GM18907 (cell line): Measurements from ENCODE around the gene ADAMTS2.

Experiments used
- ATAC-seq: cut with Tn5 transposase; IDR thresholded peaks from one replicate; pipeline ENCODE4 v1.9.1; 2021; ENCODE audit warnings: mild to moderate bottlenecking, moderate library complexity; ENCODE audit not compliant: unreplicated experiment

ADAMTS2 gene

DNA sequence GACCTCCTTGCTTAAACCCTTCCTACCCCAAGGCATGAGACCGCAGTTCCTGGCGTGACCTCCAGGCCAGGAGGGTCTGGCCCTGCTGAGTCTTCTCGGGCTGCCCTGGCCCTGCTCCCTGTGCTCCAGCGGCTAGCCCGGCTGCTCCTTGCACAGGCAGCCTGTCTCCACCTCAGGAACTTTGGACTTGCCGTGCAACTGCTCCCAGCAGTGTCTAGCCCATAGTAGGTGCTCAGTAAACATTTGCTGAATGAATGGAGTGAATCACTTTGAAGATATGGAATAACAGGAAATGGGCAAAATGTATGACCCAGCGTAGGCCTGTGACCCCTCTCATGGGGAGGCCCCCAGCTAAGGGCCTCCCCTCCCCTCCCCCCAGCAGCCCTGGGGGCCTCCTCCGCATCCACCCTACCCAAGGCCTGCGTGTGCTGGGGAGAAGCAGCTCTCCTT is 158.0 kb downstream of the ADAMTS2 start:
- no peak for ATAC-seq

- ATAC-seq: no peak
These were observed 158.5 kb downstream of the ADAMTS2 start for GRCh38 chr5:179186801-179187200.

DNA sequence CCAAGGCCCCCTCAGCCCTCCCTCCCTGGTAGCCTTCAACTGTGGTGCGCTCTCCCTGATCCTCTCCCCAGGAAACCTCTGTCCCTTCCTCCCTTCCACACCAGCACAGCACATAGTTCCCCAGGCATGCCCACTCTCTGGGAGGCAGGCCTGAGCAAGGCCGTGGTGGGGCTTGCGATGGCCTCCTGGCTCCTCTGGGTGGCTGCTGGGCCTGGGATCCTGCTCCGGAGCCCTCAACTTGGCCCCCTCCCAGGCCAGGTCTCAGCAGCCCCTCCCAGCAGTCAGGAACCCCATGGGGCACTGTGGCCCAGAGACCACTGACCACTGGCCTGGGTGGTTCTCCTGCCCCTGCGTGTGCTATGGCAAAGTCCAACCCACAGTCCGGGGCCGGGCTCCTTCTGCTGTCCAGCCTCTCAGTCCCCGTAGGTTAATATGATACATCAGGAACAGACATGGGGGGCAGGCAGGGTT is 159.3 kb downstream of the ADAMTS2 start:
- no peak for ATAC-seq

GRCh38 chr5:179185256-179185940 is 159.9 kb downstream of the ADAMTS2 start:
- ATAC-seq: no peak

GRCh38 chr5:179184521-179185050 is 160.7 kb downstream of the ADAMTS2 start:
- ATAC-seq: no peak

DNA sequence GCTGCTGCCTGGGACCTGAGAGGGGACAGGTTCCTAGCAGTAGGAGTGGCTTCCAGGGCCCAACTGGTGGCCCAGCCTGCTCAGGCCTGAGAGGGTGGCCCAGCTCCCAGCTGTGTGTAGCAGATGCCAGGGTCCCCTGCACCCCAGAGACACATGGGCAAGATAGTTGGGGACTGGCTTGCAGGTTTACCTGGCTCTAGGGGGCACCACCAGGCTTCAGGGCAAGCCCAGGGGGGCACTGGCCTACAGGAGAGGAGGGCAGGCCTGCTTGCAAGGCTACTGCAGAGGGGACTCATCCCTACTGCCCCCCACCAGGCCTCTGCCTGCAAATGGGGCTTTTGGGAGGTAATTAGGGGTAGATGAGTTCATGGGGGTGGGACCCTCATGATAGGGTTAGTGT is 161.8 kb downstream of the ADAMTS2 start:
- ATAC-seq: no peak

DNA sequence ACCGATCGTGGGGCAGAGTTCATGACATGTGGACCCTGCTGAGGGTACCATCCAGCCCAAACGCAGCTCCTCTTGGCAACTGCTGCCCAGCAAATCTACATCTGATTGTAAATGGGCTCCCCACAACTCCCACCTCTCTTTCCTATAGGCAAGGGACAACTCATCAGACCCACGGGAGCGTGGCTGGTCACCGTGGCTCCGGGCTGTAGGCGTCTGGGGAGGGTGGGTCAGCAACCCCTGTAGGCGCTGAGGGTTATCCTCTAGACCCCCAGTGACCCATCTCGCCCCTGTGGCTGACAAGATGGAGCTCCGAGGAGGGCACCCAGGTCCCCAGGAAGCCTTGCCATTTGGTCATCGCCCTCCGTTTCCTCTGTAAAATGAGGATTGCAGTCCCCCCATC is 162.7 kb downstream of the ADAMTS2 start:
- no peak for ATAC-seq

DNA sequence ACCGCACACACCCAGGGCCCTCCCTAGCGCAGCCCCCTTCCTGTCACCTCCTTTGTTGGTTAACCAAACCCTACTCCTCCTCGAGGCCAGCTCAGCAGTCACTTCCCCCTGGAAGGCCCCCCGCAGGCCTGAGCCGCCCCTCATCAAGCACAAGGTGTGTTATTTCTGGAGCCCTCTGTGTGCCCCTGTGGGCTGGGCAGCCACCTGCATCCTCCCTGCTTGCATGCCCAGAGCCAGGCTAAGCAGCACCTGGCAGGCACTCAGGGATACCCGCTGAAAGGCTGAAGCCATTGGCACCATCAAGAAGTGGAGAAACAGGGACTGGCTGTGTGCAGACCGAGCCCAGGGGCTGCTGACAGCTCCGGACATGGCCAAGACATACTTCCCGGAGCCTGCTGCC is 163.3 kb downstream of the ADAMTS2 start:
- no peak for ATAC-seq

GRCh38 chr5:179180921-179181645 is 164.2 kb downstream of the ADAMTS2 start:
- no peak for ATAC-seq

DNA sequence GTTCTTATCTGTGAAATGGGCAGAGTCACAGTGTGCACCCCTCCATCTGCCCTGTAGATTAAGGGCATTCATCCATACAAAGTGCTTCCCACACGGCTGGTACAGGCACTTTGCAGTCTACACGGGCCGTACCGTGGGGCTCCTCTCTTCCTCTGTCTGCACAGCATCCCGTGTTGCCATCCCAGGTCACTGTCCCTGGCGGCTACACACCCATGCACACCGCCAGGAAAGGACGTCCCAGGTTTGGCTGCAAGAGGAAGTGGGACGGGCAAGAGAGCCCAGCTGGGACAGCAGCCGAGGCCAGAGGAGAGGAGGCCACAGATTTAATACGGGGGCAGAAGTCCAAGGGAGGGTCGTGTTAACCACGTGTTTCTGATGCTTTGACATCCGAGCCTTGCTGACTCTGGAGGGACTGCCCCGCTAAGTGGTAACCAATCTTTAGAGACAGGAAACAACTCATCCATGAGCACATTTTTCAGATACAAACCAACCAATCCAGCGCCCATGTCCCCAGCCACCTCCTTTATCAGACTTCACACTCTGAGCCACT is 165.1 kb downstream of the ADAMTS2 start:
- ATAC-seq: no peak

- no peak for ATAC-seq
These were observed 167.3 kb downstream of the ADAMTS2 start for GRCh38 chr5:179177711-179178575.

DNA sequence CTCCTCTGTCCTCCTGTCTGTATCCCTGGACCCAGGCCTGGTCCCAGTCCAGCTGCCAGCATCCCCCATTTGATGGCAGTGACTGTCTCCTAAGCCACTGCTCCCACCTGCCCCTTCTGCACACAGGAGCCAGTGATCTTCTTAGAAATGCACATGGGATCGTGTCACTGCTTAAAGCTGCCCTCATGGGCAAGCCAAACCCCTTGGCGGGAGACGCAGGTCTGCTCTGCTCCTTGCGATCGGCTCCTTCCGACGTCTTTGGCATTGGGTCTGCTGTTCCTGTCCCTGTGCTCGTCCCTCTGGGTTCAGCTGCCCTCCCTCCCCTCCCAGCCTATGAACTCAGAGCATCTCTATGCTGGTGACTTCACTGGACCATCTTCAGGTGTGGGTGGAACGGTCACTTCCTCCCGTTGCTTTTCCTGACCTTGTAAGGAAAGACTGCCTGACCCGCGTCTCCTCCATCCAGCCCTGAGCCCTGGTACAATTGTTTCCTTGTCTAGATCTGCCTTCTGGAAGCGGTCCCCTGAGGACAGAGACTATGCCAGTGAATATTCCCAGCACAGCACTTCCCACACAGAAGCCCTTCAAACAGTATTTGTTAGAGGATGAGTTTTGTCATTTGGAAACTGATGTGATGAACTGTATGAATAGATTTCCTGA is 168.6 kb downstream of the ADAMTS2 start:
- ATAC-seq: no peak

GRCh38 chr5:179176166-179176565 is 169.1 kb downstream of the ADAMTS2 start:
- ATAC-seq: no peak

DNA sequence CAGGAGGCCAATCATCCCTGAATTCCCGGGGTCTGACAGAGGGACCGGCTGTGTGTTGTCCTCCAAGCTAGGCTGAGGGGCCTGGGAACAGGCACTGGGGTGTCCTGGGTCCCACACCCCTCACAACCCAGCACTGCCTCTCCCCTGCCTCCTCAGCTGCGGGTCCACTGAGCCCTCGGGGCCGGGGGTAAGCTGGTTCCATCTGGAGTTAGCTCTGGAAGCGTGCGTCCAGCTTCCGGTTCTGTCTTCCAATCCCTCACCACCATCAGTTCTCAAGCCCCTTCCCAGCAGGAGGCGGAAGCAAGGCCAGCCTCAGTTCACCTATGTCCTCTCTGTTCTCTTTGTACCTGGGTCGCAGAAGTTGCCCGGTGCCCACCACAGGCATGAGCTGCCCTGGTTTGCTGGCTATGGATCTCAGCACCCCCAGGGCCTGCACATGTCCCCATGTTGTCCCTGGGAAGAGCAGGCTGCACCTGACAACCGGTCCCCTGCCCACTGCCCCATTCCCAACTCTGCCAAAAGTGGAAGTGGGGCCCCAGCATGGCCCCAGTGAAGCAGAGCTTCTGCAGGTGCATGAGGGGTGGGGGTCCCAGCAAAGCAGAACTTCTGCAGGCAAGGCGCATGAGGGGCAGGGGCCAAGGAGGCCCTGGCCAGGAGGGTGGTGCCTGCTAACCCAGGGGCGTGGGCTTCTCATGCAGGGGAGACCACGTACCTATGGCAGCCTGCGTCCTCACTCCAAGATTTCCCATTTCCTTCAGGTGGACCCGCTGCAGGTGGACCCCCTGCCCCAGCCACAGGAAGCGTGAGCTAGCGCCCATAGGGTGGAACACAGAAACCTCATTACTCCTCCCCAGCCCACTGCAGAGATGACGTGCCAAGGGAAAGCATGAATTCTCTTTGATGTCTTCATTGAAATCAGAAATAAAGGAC is 173.2 kb downstream of the ADAMTS2 start:
- no peak for ATAC-seq

GRCh38 chr5:179171251-179171815 is 173.9 kb downstream of the ADAMTS2 start:
- no peak for ATAC-seq

DNA sequence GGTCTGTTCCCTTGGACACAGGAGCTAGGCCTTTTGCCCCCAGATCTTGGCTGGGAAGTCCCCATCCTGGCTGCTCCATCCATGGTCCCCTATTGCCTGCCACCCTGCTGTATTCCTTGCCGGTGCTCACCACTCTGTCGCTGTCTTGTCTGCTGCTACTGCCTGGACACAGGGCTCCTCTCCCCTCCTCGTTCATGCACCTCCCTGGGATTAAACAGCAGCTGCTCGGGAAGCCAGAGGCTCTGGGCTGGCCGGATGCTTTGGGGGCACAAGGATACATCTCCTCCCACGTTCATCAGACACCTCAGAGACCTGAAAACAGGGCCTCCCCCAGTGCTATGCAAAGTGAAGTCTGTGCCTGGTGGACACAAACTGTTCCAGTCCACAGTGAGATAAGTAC is 174.7 kb downstream of the ADAMTS2 start:
- no peak for ATAC-seq

- no peak for ATAC-seq
These were observed 175.4 kb downstream of the ADAMTS2 start for GRCh38 chr5:179169836-179170235.

GRCh38 chr5:179168664-179169063 is 176.6 kb downstream of the ADAMTS2 start:
- ATAC-seq: no peak

DNA sequence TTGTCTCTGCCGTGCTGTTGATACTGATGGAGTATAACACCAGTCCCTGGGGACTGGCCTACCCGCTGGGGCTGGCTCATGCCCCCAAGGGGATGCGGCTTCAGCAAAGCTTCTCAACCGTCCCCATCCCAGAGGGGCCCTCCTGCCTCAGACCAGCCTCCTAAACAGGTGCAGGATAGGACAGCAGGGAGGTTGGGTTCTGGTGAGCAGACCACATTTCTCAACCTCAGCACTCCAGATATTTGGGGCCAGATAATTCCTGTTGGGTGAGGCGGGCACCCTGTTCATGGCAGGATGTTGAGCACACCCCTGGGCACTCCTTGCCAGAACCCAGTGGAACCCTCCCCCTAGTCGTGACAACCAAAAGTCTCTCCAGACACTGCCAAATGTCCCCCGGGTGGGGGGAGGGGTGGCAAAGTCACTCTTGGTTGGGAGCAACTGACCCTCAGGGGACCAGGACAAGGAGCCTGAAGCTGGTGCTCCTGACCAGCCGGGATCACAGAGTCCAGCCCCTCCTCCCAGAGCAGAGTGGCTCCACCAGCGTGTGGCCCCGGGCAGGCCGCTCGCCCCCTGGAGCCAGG is 177.3 kb downstream of the ADAMTS2 start:
- no peak for ATAC-seq
